PC-3 (cell line): ENCODE measurements around the gene SLC13A4. TPM values are rescaled to one million over a fixed set of nuclear protein-coding genes. Genes with fewer than 3 reads are reported as not detected.

Experiments
- ATAC-seq: fragments of 200-7000 bp; cut with Tn5 transposase; 2 replicates; pipeline ENCODE4 v1.9.1; 2020; ENCODE audit warnings: mild to moderate bottlenecking, moderate library complexity
- BruUV-seq: library from RNA; stranded (reverse); fragments of 400-500 nt; replicated peaks from 2 replicates; lab custom pipeline; 2021; lab: Mats Ljungman, UMichigan
- CTCF ChIA-PET: fragments of 300-600 bp; sonication (Branson Sonifier 250); formaldehyde crosslinking; loops from one replicate; lab custom pipeline; 2022; ENCODE audit warnings: antibody characterized with exemption; lab: Charles Lee
- POLR2A ChIA-PET: fragments of 300-600 bp; sonication (Branson Sonifier 250); formaldehyde crosslinking; loops from one replicate; lab custom pipeline; 2022; ENCODE audit warnings: antibody characterized with exemption; ENCODE audit not compliant: unreplicated experiment; lab: Charles Lee
- DNase-seq: peaks from one replicate; pipeline ENCODE4 v3.0.0-alpha.2; 2015
- H2AFZ ChIP-seq: fragments of 300-600 bp; sonication (generic); 2 replicates; pipeline ENCODE4 v1.6.0; 2016; ENCODE audit warnings: antibody characterized with exemption, low read length
- H3F3A ChIP-seq: fragments of 300-600 bp; sonication (generic); one replicate; pipeline ENCODE4 v1.6.0; 2017; ENCODE audit warnings: antibody characterized with exemption, low read length, control low read depth, mild to moderate bottlenecking; ENCODE audit not compliant: unreplicated experiment
- H3K27ac ChIP-seq: fragments of 300-600 bp; sonication (generic); 2 replicates; pipeline ENCODE4 v1.5.1; 2016; ENCODE audit warnings: mild to moderate bottlenecking, low read length
- H3K27me3 ChIP-seq: fragments of 300-600 bp; sonication (generic); 2 replicates; pipeline ENCODE4 v1.6.1; 2016; ENCODE audit warnings: low read length, mixed read lengths
- H3K36me3 ChIP-seq: fragments of 300-600 bp; sonication (generic); 2 replicates; pipeline ENCODE4 v1.6.1; 2016; ENCODE audit warnings: low read depth, mixed run types, low read length, mixed read lengths
- H3K4me1 ChIP-seq: fragments of 300-600 bp; sonication (generic); 2 replicates; pipeline ENCODE4 v1.5.1; 2016; ENCODE audit warnings: low read length; ENCODE audit not compliant: insufficient read depth
- H3K4me2 ChIP-seq: fragments of 300-600 bp; sonication (generic); 2 replicates; pipeline ENCODE4 v1.6.0; 2016; ENCODE audit warnings: low read length
- H3K4me3 ChIP-seq: fragments of 300-600 bp; sonication (generic); 2 replicates; pipeline ENCODE4 v1.5.1; 2016; ENCODE audit warnings: mild to moderate bottlenecking, low read length, mixed read lengths
- H3K79me2 ChIP-seq: fragments of 300-600 bp; sonication (generic); 2 replicates; pipeline ENCODE4 v1.6.1; 2017; ENCODE audit warnings: low read length, mixed read lengths
- H3K9ac ChIP-seq: fragments of 300-600 bp; sonication (generic); 2 replicates; pipeline ENCODE4 v1.6.0; 2016; ENCODE audit warnings: mild to moderate bottlenecking, low read length
- H3K9me2 ChIP-seq: fragments of 300-600 bp; sonication (generic); replicated peaks from 2 replicates; pipeline ENCODE4 v1.6.1; 2016; ENCODE audit warnings: mixed run types, low read length, mixed read lengths
- H3K9me3 ChIP-seq: fragments of 300-600 bp; sonication (generic); 2 replicates; pipeline ENCODE4 v1.6.1; 2016; ENCODE audit warnings: low read length, mixed read lengths
- H4K20me1 ChIP-seq: fragments of 300-600 bp; sonication (generic); 2 replicates; pipeline ENCODE4 v1.6.1; 2016; ENCODE audit warnings: low read length, mixed read lengths
- CTCF ChIP-seq: fragments of 300-600 bp; sonication (generic); conservative IDR thresholded peaks from 2 replicates; pipeline ENCODE4 v1.5.1; 2017; ENCODE audit warnings: antibody characterized with exemption, low read depth, mild to moderate bottlenecking, low read length
- EZH2 ChIP-seq: fragments of 300-600 bp; sonication (generic); IDR thresholded peaks from one replicate; pipeline ENCODE4 v1.6.1; 2017; ENCODE audit warnings: antibody characterized with exemption, mild to moderate bottlenecking, low read length; ENCODE audit not compliant: unreplicated experiment
- EZH2phosphoT487 ChIP-seq: fragments of 300-600 bp; sonication (generic); IDR thresholded peaks from 2 replicates; pipeline ENCODE4 v1.6.1; 2018; ENCODE audit warnings: mild to moderate bottlenecking, antibody characterized with exemption, low read length, borderline replicate concordance
- intact Hi-C: fragments of 100-400 bp; cut with micrococcal nuclease; formaldehyde crosslinking; loops from 2 replicates; pipeline ENCODE4 v1.9.0; 2023
- total RNA-seq: library from RNA; depleted of rRNA; stranded (reverse); fragments of >200 nt; gene quantifications from 2 replicates; pipeline ENCODE4 v1.2.3, GENCODE V29; 2014

The SLC13A4 gene
- total RNA-seq, 1 experiment from 2014 or later: not detected

- Histone ChIP-seq H3K79me2 (no peaks in the 10 kb centered on the region), H4K20me1 (no peaks in the 10 kb centered on the region), H3K4me2 (peak overlapping the region; percentile 70), H3F3A (no peaks in the 10 kb centered on the region), H3K27me3 (no peaks in the 10 kb centered on the region), H3K9me3 (no peaks in the 10 kb centered on the region), H3K9ac (peak overlapping the region; percentile 23; the same call in 1 of the 2 replicates), H2AFZ (peak overlapping the region; percentile 56), H3K4me1 (peaks cover 32% of the 10 kb centered on the region), H3K36me3 (no peaks in the 10 kb centered on the region), H3K9me2 (no peaks in the 10 kb centered on the region), H3K27ac (peak overlapping the region; percentile 59), H3K4me3 (peak overlapping the region; percentile 11; the same call in 1 of the 2 replicates)
- ChIA-PET CTCF (interaction anchor here (0.9 kb wide), 1 partner anchor 41 kb away, joined by 4 read pairs; no protein-coding TSS in a partner anchor), POLR2A (no interaction called here)
- no TSS peak for BruUV-seq
- peak; percentile 15 for DNase-seq
- intact Hi-C loops: loop anchor here (2.0 to 10.0 kb wide), 2 partner anchors 41 to 61 kb away; no protein-coding TSS in a partner anchor
- TF ChIP-seq EZH2phosphoT487: no peak
- no peak for TF ChIP-seq CTCF
- TF ChIP-seq EZH2: no peak
- no peak; the same call in 1 of the 2 replicates for ATAC-seq
Measured at GRCh38 chr7:135713836-135714470, 14.0 kb downstream of the SLC13A4 start.

GRCh38 chr7:135712796-135713195 lies 15.2 kb downstream of the SLC13A4 start:
- CTCF ChIA-PET: no interaction called here
- POLR2A ChIA-PET: no interaction called here

More at GRCh38 chr7:135712796-135713195, 15.2 kb downstream of the SLC13A4 start:
- H2AFZ ChIP-seq: no peak overlapping the region
- H3K27me3 ChIP-seq: no peaks in the 10 kb centered on the region
- H3K9ac ChIP-seq: no peak overlapping the region
- H3K36me3 ChIP-seq: no peaks in the 10 kb centered on the region
- no peaks in the 10 kb centered on the region for H4K20me1 ChIP-seq
- peaks cover 3% of the 10 kb centered on the region for H3F3A ChIP-seq
- H3K4me1 ChIP-seq: peaks cover 38% of the 10 kb centered on the region
- H3K27ac ChIP-seq: no peak overlapping the region
- no peak overlapping the region for H3K4me2 ChIP-seq
- H3K4me3 ChIP-seq: no peak overlapping the region
- H3K9me3 ChIP-seq: no peaks in the 10 kb centered on the region
- H3K9me2 ChIP-seq: no peaks in the 10 kb centered on the region
- no peak for TF ChIP-seq EZH2phosphoT487
- no peak for TF ChIP-seq CTCF
- TF ChIP-seq EZH2: no peak
- intact Hi-C loops: loop anchor here (10.0 kb wide), 1 partner anchor 62 kb away; no protein-coding TSS in a partner anchor
- ATAC-seq (no peak), DNase-seq (no peak)
- no TSS peak for BruUV-seq
- H3K79me2 ChIP-seq: no peaks in the 10 kb centered on the region
